NCI-H446 treated with DMSO at 0.1 percent for 48 hours (cell line): ENCODE measurements around the gene GAS7.

Source experiments
- DNase-seq: peaks from one replicate; lab custom pipeline; 2025; lab: John Stamatoyannopoulos, UW

GAS7 gene

GRCh38 chr17:9887508-9887907 is 310.9 kb downstream of the GAS7 start:
- DNase-seq = no peak

- DNase-seq = no peak
Observed at GRCh38 chr17:9886141-9886930, 312.1 kb downstream of the GAS7 start.

- no peak for DNase-seq
Observed at GRCh38 chr17:9883451-9883850, 315.0 kb downstream of the GAS7 start.

GRCh38 chr17:9880582-9880999 is 317.8 kb downstream of the GAS7 start:
- no peak for DNase-seq

- no peak for DNase-seq
Observed at GRCh38 chr17:9878786-9879525, 319.4 kb downstream of the GAS7 start.

- DNase-seq = no peak
Observed at GRCh38 chr17:9878356-9878755, 320.1 kb downstream of the GAS7 start.

GRCh38 chr17:9875441-9875840 is 323.0 kb downstream of the GAS7 start:
- DNase-seq = no peak

GRCh38 chr17:9874722-9875121 is 323.7 kb downstream of the GAS7 start:
- no peak for DNase-seq

GRCh38 chr17:9872852-9873251 is 325.6 kb downstream of the GAS7 start:
- no peak for DNase-seq

GRCh38 chr17:9868552-9868951 is 329.9 kb downstream of the GAS7 start:
- DNase-seq = no peak

GRCh38 chr17:9865586-9865985 is 332.8 kb downstream of the GAS7 start:
- no peak for DNase-seq

GRCh38 chr17:9862949-9863348 is 335.5 kb downstream of the GAS7 start:
- no peak for DNase-seq

- no peak for DNase-seq
Observed at GRCh38 chr17:9862220-9862619, 336.2 kb downstream of the GAS7 start.

GRCh38 chr17:9860851-9861250 is 337.6 kb downstream of the GAS7 start:
- no peak for DNase-seq
